Ishikawa (cell line): Measurements from ENCODE around the gene CCSAP.

Experiments used
- EGR1 ChIP-seq: IDR thresholded peaks from 2 replicates; pipeline ENCODE4 v1.6.1; 2012
- EP300 ChIP-seq: IDR thresholded peaks from 2 replicates; pipeline ENCODE4 v1.6.1; 2012; ENCODE audit warnings: borderline replicate concordance
- FOXM1 ChIP-seq: IDR thresholded peaks from 2 replicates; pipeline ENCODE4 v1.6.1; 2012; ENCODE audit warnings: low read depth, borderline replicate concordance
- NFIC ChIP-seq: IDR thresholded peaks from 2 replicates; pipeline ENCODE4 v1.6.1; 2012
- RAD21 ChIP-seq: IDR thresholded peaks from 2 replicates; pipeline ENCODE4 v1.6.1; 2012; ENCODE audit warnings: low read depth
- YY1 ChIP-seq: IDR thresholded peaks from 2 replicates; pipeline ENCODE4 v1.6.1; 2012; ENCODE audit warnings: low read depth
- TF ChIP-seq, protein P1 (sequence below): IDR thresholded peaks from 2 replicates; pipeline ENCODE4 v1.6.1; 2012; ENCODE audit warnings: low read depth, mild to moderate bottlenecking
- TF ChIP-seq, protein P2 (sequence below): IDR thresholded peaks from 2 replicates; pipeline ENCODE4 v1.6.1; 2012
- TF ChIP-seq, protein P3 (sequence below): IDR thresholded peaks from 2 replicates; pipeline ENCODE4 v1.6.1; 2012

DNA sequence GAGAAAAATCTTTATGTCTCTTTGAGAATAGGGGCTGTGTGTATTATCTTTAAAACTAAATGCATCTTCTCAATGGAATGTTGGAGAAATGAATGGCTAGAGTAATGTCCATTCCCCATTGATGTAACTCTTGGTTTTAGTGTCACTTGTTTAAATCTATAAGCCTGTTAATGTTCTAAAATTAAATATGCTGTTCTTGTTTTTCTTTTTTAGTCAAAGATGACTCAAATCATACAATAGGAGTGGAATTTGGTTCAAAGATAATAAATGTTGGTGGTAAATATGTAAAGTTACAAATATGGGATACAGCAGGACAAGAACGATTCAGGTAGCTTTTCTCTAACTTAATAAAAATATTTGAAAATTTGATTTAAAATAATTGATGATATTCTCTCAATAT lies 54.3 kb downstream of the CCSAP start:
- no peak for TF ChIP-seq EP300
- TF ChIP-seq, protein P1, sequence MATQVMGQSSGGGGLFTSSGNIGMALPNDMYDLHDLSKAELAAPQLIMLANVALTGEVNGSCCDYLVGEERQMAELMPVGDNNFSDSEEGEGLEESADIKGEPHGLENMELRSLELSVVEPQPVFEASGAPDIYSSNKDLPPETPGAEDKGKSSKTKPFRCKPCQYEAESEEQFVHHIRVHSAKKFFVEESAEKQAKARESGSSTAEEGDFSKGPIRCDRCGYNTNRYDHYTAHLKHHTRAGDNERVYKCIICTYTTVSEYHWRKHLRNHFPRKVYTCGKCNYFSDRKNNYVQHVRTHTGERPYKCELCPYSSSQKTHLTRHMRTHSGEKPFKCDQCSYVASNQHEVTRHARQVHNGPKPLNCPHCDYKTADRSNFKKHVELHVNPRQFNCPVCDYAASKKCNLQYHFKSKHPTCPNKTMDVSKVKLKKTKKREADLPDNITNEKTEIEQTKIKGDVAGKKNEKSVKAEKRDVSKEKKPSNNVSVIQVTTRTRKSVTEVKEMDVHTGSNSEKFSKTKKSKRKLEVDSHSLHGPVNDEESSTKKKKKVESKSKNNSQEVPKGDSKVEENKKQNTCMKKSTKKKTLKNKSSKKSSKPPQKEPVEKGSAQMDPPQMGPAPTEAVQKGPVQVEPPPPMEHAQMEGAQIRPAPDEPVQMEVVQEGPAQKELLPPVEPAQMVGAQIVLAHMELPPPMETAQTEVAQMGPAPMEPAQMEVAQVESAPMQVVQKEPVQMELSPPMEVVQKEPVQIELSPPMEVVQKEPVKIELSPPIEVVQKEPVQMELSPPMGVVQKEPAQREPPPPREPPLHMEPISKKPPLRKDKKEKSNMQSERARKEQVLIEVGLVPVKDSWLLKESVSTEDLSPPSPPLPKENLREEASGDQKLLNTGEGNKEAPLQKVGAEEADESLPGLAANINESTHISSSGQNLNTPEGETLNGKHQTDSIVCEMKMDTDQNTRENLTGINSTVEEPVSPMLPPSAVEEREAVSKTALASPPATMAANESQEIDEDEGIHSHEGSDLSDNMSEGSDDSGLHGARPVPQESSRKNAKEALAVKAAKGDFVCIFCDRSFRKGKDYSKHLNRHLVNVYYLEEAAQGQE = no peak
- TF ChIP-seq RAD21 = no peak
- TF ChIP-seq NFIC = no peak
- no peak for TF ChIP-seq FOXM1
- TF ChIP-seq, protein P2, sequence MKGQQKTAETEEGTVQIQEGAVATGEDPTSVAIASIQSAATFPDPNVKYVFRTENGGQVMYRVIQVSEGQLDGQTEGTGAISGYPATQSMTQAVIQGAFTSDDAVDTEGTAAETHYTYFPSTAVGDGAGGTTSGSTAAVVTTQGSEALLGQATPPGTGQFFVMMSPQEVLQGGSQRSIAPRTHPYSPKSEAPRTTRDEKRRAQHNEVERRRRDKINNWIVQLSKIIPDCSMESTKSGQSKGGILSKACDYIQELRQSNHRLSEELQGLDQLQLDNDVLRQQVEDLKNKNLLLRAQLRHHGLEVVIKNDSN = no peak
- TF ChIP-seq EGR1 = no peak
- no peak for TF ChIP-seq YY1
- TF ChIP-seq, protein P3, sequence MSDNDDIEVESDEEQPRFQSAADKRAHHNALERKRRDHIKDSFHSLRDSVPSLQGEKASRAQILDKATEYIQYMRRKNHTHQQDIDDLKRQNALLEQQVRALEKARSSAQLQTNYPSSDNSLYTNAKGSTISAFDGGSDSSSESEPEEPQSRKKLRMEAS = no peak
